ENCODE measurements around the gene EDA. TPM values are rescaled to one million over a fixed set of nuclear protein-coding genes. Genes with fewer than 3 reads are reported as not detected.

Gene EDA
- polyA plus RNA-seq, 3 donors from 2014 or later = not detected

DNA sequence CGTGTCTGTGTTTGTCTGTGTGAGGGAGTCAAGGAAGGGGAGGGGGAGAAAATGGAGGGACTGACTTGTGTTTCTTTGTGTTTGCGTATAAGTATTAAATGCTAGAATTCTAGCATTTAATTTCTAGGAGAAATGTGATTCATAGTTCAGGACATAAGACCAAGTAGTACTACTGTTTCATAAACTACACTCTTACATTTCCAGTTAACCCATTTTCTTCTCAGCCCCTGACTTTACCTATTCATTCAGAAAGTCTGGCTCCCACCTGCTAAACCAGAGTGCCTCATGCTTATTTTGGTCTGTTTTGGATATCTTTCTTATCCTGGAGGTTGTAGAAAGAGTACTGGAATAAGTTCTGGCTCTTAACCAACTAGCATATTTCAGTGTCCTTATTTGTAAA is 14.2 kb downstream of the EDA start:
- no peak overlapping the region for H3K4me3 Mint-ChIP-seq
- no peak overlapping the region for H3K27ac Mint-ChIP-seq
- H3K27me3 Mint-ChIP-seq (ENCODE audit: low read depth in 3 of 3) = peaks cover 0 to 2% (median 2%) of the 10 kb centered on the region in 3 donors
- no peaks in the 10 kb centered on the region for H3K4me1 Mint-ChIP-seq
- DNase-seq = no peak
- H3K9me3 Mint-ChIP-seq = peaks cover 0 to 7% (median 0%) of the 10 kb centered on the region in 6 donors
- no peaks in the 10 kb centered on the region for H3K36me3 Mint-ChIP-seq

DNA sequence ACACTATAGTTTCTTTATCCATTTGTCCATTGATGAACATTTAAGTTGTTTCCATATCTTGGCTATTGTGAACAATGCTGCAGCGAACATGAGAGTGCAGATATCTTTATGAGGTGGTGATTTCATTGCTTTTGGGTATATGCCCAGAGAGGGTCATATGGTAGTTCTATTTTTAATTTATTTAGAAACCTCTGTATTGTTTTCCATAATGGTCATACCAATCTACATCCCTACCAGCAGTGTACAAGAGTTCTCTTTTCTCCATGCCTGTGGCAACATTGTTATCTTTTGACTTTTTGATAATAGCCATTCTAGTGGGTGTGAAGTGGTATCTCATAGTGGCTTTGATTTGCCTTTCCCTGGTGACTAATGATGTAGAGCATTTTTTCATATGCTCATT is 48.8 kb downstream of the EDA start:
- H3K27ac Mint-ChIP-seq = no peak overlapping the region
- peaks cover 0 to 2% (median 0%) of the 10 kb centered on the region in 3 donors for H3K27me3 Mint-ChIP-seq (ENCODE audit: low read depth in 3 of 3)
- H3K36me3 Mint-ChIP-seq = peaks cover 0 to 3% (median 0%) of the 10 kb centered on the region in 3 donors
- no peaks in the 10 kb centered on the region for H3K4me1 Mint-ChIP-seq
- no peak overlapping the region for H3K4me3 Mint-ChIP-seq
- peaks cover 0 to 8% (median 5%) of the 10 kb centered on the region in 6 donors for H3K9me3 Mint-ChIP-seq
- DNase-seq = no peak

GRCh38 chrX:69670001-69670555 is 54.2 kb downstream of the EDA start:
- DNase-seq = no peak
- no peak overlapping the region for H3K4me3 Mint-ChIP-seq
- peaks cover 0 to 7% (median 3%) of the 10 kb centered on the region in 3 donors for H3K36me3 Mint-ChIP-seq
- H3K27ac Mint-ChIP-seq = no peak overlapping the region
- H3K9me3 Mint-ChIP-seq = peaks cover 9 to 20% (median 15%) of the 10 kb centered on the region in 6 donors
- H3K27me3 Mint-ChIP-seq (ENCODE audit: low read depth in 3 of 3) = peaks cover 1 to 6% (median 2%) of the 10 kb centered on the region in 3 donors
- H3K4me1 Mint-ChIP-seq = no peaks in the 10 kb centered on the region

GRCh38 chrX:69674891-69675290 is 59.0 kb downstream of the EDA start:
- Mint-ChIP-seq H3K27ac (no peak overlapping the region), H3K27me3 (ENCODE audit: low read depth in 3 of 3) (peaks cover 0 to 8% (median 4%) of the 10 kb centered on the region in 3 donors)

DNA sequence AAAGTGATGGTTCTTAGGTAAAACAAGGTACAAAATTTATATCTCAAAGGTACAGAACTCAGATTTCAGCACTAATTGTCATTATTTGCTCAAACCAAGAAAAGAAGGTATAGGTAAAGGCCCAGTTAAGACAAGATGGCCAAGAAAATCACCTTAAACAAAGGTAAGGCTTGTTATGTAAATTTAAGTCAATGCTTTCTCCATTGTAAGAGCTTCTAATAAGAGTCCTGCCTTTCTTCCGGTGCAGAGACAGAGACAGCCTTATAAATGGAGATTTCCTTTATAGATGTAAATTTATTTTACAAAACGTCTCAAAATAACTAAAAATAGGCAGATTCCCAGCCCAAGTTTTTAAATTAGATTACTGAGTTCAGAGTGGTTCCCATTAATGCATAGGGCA is 89.9 kb downstream of the EDA start:
- H3K4me1 Mint-ChIP-seq = no peaks in the 10 kb centered on the region
- H3K4me3 Mint-ChIP-seq = no peak overlapping the region
- DNase-seq = no peak
- H3K36me3 Mint-ChIP-seq = no peaks in the 10 kb centered on the region
- no peaks in the 10 kb centered on the region for H3K27me3 Mint-ChIP-seq (ENCODE audit: low read depth in 3 of 3)
- H3K27ac Mint-ChIP-seq = no peak overlapping the region
- H3K9me3 Mint-ChIP-seq = peaks cover 0 to 5% (median 0%) of the 10 kb centered on the region in 6 donors

More at GRCh38 chrX:69674891-69675290, 59.0 kb downstream of the EDA start:
- peaks cover 7 to 17% (median 10%) of the 10 kb centered on the region in 6 donors for H3K9me3 Mint-ChIP-seq
- H3K4me1 Mint-ChIP-seq = no peaks in the 10 kb centered on the region
- DNase-seq = no peak
- H3K4me3 Mint-ChIP-seq = no peak overlapping the region
- peaks cover 0 to 7% (median 3%) of the 10 kb centered on the region in 3 donors for H3K36me3 Mint-ChIP-seq

GRCh38 chrX:69718102-69718501 is 102.2 kb downstream of the EDA start:
- peaks cover 2 to 5% (median 2%) of the 10 kb centered on the region in 3 donors for H3K27me3 Mint-ChIP-seq (ENCODE audit: low read depth in 3 of 3)
- H3K27ac Mint-ChIP-seq = no peak overlapping the region
- H3K4me3 Mint-ChIP-seq = no peak overlapping the region
- H3K36me3 Mint-ChIP-seq = no peaks in the 10 kb centered on the region
- peaks cover 2 to 18% (median 11%) of the 10 kb centered on the region in 6 donors for H3K9me3 Mint-ChIP-seq
- no peak for DNase-seq
- no peaks in the 10 kb centered on the region for H3K4me1 Mint-ChIP-seq

GRCh38 chrX:69724307-69724706 is 108.4 kb downstream of the EDA start:
- no peaks in the 10 kb centered on the region for H3K4me1 Mint-ChIP-seq
- H3K9me3 Mint-ChIP-seq = peaks cover 0 to 8% (median 3%) of the 10 kb centered on the region in 6 donors
- H3K27me3 Mint-ChIP-seq (ENCODE audit: low read depth in 3 of 3) = peaks cover 0 to 7% (median 0%) of the 10 kb centered on the region in 3 donors
- DNase-seq = no peak
- H3K36me3 Mint-ChIP-seq = no peaks in the 10 kb centered on the region
- no peak overlapping the region for H3K27ac Mint-ChIP-seq
- H3K4me3 Mint-ChIP-seq = no peak overlapping the region

DNA sequence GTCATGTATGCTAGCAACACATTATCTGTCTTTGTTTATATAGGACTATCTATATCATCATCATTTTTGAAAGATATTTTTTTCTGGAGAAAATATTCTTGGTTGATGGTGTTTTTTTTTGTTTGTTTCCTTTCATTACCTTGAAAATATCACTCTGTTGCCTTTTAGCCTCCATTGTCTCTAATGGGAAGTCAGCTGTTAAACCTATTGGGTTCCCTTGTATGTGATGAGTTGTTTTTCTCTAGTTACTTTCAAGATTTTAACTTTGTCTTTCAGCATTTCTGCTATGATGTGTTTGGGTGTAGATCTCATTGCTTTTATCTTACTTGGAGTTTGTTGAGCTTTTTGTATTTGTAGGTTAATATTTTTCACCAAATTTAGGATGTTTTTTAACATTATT is 124.4 kb downstream of the EDA start:
- H3K27ac Mint-ChIP-seq = no peak overlapping the region
- peaks cover 0 to 5% (median 0%) of the 10 kb centered on the region in 3 donors for H3K36me3 Mint-ChIP-seq
- peaks cover 2 to 15% (median 7%) of the 10 kb centered on the region in 6 donors for H3K9me3 Mint-ChIP-seq
- peaks cover 0 to 9% (median 0%) of the 10 kb centered on the region in 3 donors for H3K27me3 Mint-ChIP-seq (ENCODE audit: low read depth in 3 of 3)
- no peak for DNase-seq
- H3K4me3 Mint-ChIP-seq = no peak overlapping the region
- no peaks in the 10 kb centered on the region for H3K4me1 Mint-ChIP-seq

GRCh38 chrX:69741721-69742120 is 125.8 kb downstream of the EDA start:
- Mint-ChIP-seq H3K4me3 (no peak overlapping the region), H3K36me3 (peaks cover 0 to 5% (median 0%) of the 10 kb centered on the region in 3 donors), H3K27me3 (ENCODE audit: low read depth in 3 of 3) (peaks cover 0 to 7% (median 0%) of the 10 kb centered on the region in 3 donors), H3K27ac (no peak overlapping the region), H3K9me3 (peaks cover 2 to 15% (median 6%) of the 10 kb centered on the region in 6 donors), H3K4me1 (no peaks in the 10 kb centered on the region)
- DNase-seq = no peak

- no peak overlapping the region for H3K4me3 Mint-ChIP-seq
- peaks cover 0 to 7% (median 0%) of the 10 kb centered on the region in 3 donors for H3K27me3 Mint-ChIP-seq (ENCODE audit: low read depth in 3 of 3)
- H3K9me3 Mint-ChIP-seq = peaks cover 0 to 8% (median 5%) of the 10 kb centered on the region in 6 donors
- DNase-seq = no peak
- no peak overlapping the region for H3K27ac Mint-ChIP-seq
- H3K4me1 Mint-ChIP-seq = no peaks in the 10 kb centered on the region
- H3K36me3 Mint-ChIP-seq = no peaks in the 10 kb centered on the region
Measured at GRCh38 chrX:69746051-69746450, 130.1 kb downstream of the EDA start.

- Mint-ChIP-seq H3K4me3 (no peak overlapping the region), H3K9me3 (peaks cover 0 to 2% (median 0%) of the 10 kb centered on the region in 6 donors), H3K4me1 (no peaks in the 10 kb centered on the region), H3K27me3 (ENCODE audit: low read depth in 3 of 3) (peaks cover 0 to 4% (median 0%) of the 10 kb centered on the region in 3 donors), H3K36me3 (no peaks in the 10 kb centered on the region), H3K27ac (no peak overlapping the region)
- no peak for DNase-seq
Measured at GRCh38 chrX:69748055-69748454, 132.1 kb downstream of the EDA start.

DNA sequence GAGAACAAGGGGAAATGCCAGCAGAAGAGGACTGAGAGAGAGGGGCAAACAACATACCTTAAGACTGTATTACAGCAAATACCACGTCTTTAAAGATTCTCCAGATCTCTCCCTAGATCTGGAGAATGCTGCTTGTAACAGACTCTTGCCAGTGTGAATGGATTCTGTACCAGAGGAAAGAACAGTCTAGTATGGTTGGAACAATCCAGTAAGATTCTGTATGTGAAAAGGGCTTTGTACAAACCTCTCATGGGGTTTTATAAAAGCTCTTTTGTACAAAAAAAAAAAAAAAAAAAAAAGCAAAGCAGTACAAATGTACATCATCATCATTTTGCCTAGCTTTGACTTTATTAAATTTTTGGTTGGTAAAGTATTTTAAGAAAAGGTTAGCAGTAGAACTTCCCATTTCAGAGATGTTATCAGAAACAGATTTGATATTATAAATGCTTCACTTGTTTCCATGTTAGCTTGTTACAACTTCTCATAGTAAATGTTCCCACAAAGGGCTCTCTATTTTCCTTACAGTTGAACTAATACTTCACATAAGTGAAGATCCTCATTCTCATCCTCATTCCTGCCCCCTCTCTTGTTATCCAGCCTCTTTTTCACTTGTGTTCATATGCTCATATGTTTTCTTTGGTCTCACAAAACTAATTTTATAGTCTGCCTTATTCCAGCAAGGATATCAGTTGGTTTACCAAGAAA is 144.2 kb downstream of the EDA start:
- no peaks in the 10 kb centered on the region for H3K4me1 Mint-ChIP-seq
- peaks cover 0 to 3% (median 0%) of the 10 kb centered on the region in 6 donors for H3K9me3 Mint-ChIP-seq
- peaks cover 0 to 3% (median 2%) of the 10 kb centered on the region in 3 donors for H3K27me3 Mint-ChIP-seq (ENCODE audit: low read depth in 3 of 3)
- no peaks in the 10 kb centered on the region for H3K36me3 Mint-ChIP-seq
- H3K4me3 Mint-ChIP-seq = no peak overlapping the region
- H3K27ac Mint-ChIP-seq = no peak overlapping the region
- no peak for DNase-seq

- H3K4me1 Mint-ChIP-seq = no peaks in the 10 kb centered on the region
- no peak overlapping the region for H3K27ac Mint-ChIP-seq
- H3K27me3 Mint-ChIP-seq (ENCODE audit: low read depth in 3 of 3) = peaks cover 0 to 3% (median 2%) of the 10 kb centered on the region in 3 donors
- H3K4me3 Mint-ChIP-seq = no peak overlapping the region
- no peak for DNase-seq
- H3K9me3 Mint-ChIP-seq = peaks cover 0 to 3% (median 0%) of the 10 kb centered on the region in 6 donors
- no peaks in the 10 kb centered on the region for H3K36me3 Mint-ChIP-seq
Measured at GRCh38 chrX:69761633-69762032, 145.7 kb downstream of the EDA start.

DNA sequence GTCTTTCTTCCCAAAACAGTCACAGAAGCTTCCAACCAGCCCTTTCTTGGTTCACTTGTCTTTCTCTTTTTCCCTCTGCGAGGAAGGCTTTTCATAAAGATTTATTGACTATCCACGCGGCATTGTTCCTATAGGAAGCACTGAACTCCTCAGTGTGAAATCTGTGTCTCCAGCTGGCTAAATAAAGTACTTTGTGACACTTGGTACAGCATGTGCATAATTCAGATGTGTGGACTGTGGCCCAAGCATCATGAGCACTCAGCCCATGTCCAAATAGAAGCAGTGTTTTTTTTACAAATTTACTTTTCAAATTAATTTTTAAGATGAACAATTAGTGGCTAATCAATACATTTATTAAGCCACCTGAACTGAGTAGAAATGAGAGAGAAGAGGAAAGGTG is 146.4 kb downstream of the EDA start:
- Mint-ChIP-seq H3K36me3 (no peaks in the 10 kb centered on the region), H3K27me3 (ENCODE audit: low read depth in 3 of 3) (peaks cover 0 to 3% (median 2%) of the 10 kb centered on the region in 3 donors), H3K4me1 (no peaks in the 10 kb centered on the region), H3K27ac (no peak overlapping the region), H3K9me3 (peaks cover 0 to 3% (median 0%) of the 10 kb centered on the region in 6 donors), H3K4me3 (no peak overlapping the region)
- no peak for DNase-seq
